ENCODE results near the gene TAB3. TPM values are rescaled to one million over a fixed set of nuclear protein-coding genes. Genes with fewer than 3 reads are reported as not detected.
A peak's percentile ranks its signal among the peaks of the same experiment; 100 is the strongest.

The TAB3 gene
- total and polyA plus RNA-seq, 2 of the 4 experiments (the other 2 are of a cell fraction), result 4.7 to 6.4 TPM

DNA sequence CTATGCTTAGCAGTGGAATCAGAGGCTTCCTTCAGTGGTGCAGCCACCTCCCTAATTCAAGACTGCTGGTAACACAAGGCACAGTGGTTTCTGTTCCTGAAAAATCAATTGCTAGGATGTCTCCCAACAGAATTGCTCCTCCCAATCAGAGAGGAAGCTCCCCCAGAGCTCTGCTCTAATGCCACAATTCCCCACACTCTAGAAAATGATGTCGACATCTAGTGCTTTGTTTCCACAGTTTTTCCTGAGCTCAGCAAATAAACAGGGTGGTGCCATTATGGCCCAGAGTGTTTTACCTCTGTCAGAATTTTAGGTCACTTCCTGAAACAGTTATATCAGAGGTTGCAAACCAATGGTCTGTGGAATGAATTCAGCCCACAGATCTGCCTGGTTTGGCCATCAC is 24.7 kb downstream of the TAB3 start:
- H4K20me1 ChIP-seq (ENCODE audit: insufficient read depth, low read length), result no peaks in the 10 kb centered on the region
- peaks cover 2% of the 10 kb centered on the region; the same call in 1 of the 2 replicates for H3K4me1 ChIP-seq (ENCODE audit: control insufficient read depth, insufficient read depth, low read length)
- DNase-seq (no peak), ATAC-seq (ENCODE audit: low read depth) (no peak)
- no peaks in the 10 kb centered on the region for H3K9me3 ChIP-seq (ENCODE audit: control insufficient read depth, insufficient read depth, low read length)
- no peaks in the 10 kb centered on the region for H3K27me3 ChIP-seq (ENCODE audit: control insufficient read depth, insufficient read depth, low read length)
- dilution Hi-C loops (cut with HindIII; ENCODE audit: low sequenced_read_pairs, unreplicated experiment), result no loop called here
- BruUV-seq (replicated peaks), result no TSS peak
- no peak overlapping the region for H2BK15ac ChIP-seq (ENCODE audit: low read depth, low read length)
- no peak overlapping the region; the same call in 1 of the 2 replicates for H3K18ac ChIP-seq (ENCODE audit: low read depth, low read length)
- ChIA-PET CTCF (interaction anchor here (1.4 kb wide), 1 partner anchor 11 kb away, joined by 4 read pairs; no protein-coding TSS in a partner anchor), POLR2A (ENCODE audit: unreplicated experiment) (interaction anchor here (0.5 to 0.6 kb wide), 2 partner anchors 31 to 1981 kb away, joined by 3 to 13 read pairs; no protein-coding TSS in a partner anchor)
- H4K5ac ChIP-seq (ENCODE audit: low read depth, low read length), result no peak overlapping the region
- H2AK9ac ChIP-seq (replicated peaks; ENCODE audit: low read depth, low read length, poor library complexity), result no peak overlapping the region
- H3K36me3 ChIP-seq (ENCODE audit: control insufficient read depth, insufficient read depth, low read length), result no peaks in the 10 kb centered on the region
- H3K56ac ChIP-seq (ENCODE audit: extremely low read depth, insufficient read depth, low read length), result no peak overlapping the region
- TF ChIP-seq, protein P1, sequence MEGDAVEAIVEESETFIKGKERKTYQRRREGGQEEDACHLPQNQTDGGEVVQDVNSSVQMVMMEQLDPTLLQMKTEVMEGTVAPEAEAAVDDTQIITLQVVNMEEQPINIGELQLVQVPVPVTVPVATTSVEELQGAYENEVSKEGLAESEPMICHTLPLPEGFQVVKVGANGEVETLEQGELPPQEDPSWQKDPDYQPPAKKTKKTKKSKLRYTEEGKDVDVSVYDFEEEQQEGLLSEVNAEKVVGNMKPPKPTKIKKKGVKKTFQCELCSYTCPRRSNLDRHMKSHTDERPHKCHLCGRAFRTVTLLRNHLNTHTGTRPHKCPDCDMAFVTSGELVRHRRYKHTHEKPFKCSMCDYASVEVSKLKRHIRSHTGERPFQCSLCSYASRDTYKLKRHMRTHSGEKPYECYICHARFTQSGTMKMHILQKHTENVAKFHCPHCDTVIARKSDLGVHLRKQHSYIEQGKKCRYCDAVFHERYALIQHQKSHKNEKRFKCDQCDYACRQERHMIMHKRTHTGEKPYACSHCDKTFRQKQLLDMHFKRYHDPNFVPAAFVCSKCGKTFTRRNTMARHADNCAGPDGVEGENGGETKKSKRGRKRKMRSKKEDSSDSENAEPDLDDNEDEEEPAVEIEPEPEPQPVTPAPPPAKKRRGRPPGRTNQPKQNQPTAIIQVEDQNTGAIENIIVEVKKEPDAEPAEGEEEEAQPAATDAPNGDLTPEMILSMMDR (conservative IDR thresholded peaks at IDR 0.05; ENCODE audit: low read depth, low read length), result no peak
- TF ChIP-seq, protein P2, sequence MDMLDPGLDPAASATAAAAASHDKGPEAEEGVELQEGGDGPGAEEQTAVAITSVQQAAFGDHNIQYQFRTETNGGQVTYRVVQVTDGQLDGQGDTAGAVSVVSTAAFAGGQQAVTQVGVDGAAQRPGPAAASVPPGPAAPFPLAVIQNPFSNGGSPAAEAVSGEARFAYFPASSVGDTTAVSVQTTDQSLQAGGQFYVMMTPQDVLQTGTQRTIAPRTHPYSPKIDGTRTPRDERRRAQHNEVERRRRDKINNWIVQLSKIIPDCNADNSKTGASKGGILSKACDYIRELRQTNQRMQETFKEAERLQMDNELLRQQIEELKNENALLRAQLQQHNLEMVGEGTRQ (IDR thresholded peaks at IDR 0.05; ENCODE audit: low read depth, low read length), result no peak
- TF ChIP-seq SMC3 (IDR thresholded peaks at IDR 0.05; ENCODE audit: low read depth, low read length) (no peak), NFE2L2 (IDR thresholded peaks at IDR 0.05; ENCODE audit: low read depth, low read length) (no peak), MAFK (IDR thresholded peaks at IDR 0.05; ENCODE audit: low read depth, low read length) (peak; percentile 66), POLR2A (IDR thresholded peaks at IDR 0.05; ENCODE audit: low read depth, low read length) (no peak)
- in situ Hi-C loops (cut with MboI; ENCODE audit: low sequenced_read_pairs), result no loop called here
- intact Hi-C loops (cut with micrococcal nuclease), result no loop called here
- H2BK120ac ChIP-seq (ENCODE audit: low read depth, low read length), result no peak overlapping the region
- H2BK20ac ChIP-seq (ENCODE audit: low read depth, low read length), result no peak overlapping the region
- H2AFZ ChIP-seq (replicated peaks; ENCODE audit: low read length, poor library complexity), result no peak overlapping the region
- H3K23ac ChIP-seq (ENCODE audit: low read depth, low read length), result no peak overlapping the region
- no peak overlapping the region; the same call in 1 of the 2 replicates for H3K9ac ChIP-seq (ENCODE audit: low read depth, low read length)
- no peaks in the 10 kb centered on the region for H3K79me1 ChIP-seq (ENCODE audit: low read depth in 1 of 2, low read length in 2 of 2)
- no peaks in the 10 kb centered on the region for H3K9me1 ChIP-seq (ENCODE audit: insufficient read depth, low read length)
- H3K4ac ChIP-seq (ENCODE audit: low read depth, low read length), result no peak overlapping the region
- no peak overlapping the region for H3K4me2 ChIP-seq (ENCODE audit: low read depth, low read length)
- H4K91ac ChIP-seq (ENCODE audit: insufficient read depth, low read depth, low read length), result no peak overlapping the region
- no peak overlapping the region for H2BK5ac ChIP-seq (ENCODE audit: low read depth, low read length, poor library complexity, severe bottlenecking)
- peak overlapping the region; percentile 33; the same call in 1 of the 2 replicates for H3K27ac ChIP-seq (ENCODE audit: insufficient read depth, low read length)
- WGBS, 2 experiments (ENCODE audit: extremely low coverage in 2 of 2, insufficient read length in 1 of 2), result no CpG with 5 or more reads among the region's 1 CpG
- no peak overlapping the region for H2AK5ac ChIP-seq (ENCODE audit: low read depth, low read length)
- no peak overlapping the region for H3K14ac ChIP-seq (replicated peaks; ENCODE audit: low read depth, low read length)
- H3K4me3 ChIP-seq (ENCODE audit: insufficient read depth, low read depth, low read length), result no peak overlapping the region
- H4K8ac ChIP-seq (ENCODE audit: low read depth in 2 of 2, low read length in 2 of 2), result no peak overlapping the region

All from IMR-90 (cell line).